Measurements from ENCODE around the gene ASTN2. TPM values are rescaled to one million over a fixed set of nuclear protein-coding genes. Genes with fewer than 3 reads are reported as not detected.

Gene ASTN2
- polyA plus RNA-seq, 1 donor from 2014 or later, result 6.8 TPM

DNA sequence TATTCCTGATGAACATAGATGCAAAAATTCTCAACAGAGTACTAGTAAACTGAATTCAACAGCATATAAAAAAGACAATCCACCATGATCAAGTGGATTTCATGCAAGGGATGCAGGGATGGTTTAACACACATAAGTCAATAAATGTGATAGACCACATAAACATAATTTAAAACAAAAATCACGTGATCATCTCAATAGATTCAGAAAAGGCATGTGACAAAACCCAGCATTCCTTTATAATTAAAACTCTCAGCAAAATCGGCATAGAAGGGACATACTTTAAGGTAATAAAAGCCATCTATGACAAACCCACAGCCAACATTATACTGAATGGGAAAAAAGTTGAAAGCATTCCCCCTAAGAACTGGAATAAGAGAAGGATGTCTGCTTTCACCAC lies 894.6 kb downstream of the ASTN2 start:
- Histone ChIP-seq H3K4me2 (ENCODE audit: low read length) (no peak overlapping the region), H2AFZ (ENCODE audit: low read depth, low read length) (no peak overlapping the region), H3K79me2 (replicated peaks; ENCODE audit: insufficient read depth, low read length) (no peaks in the 10 kb centered on the region), H3K9me2 (ENCODE audit: insufficient read depth, low read length) (no peaks in the 10 kb centered on the region), H4K20me1 (ENCODE audit: insufficient read depth) (no peaks in the 10 kb centered on the region), H3K4me3 (ENCODE audit: low read length) (no peak overlapping the region), H3F3A (ENCODE audit: insufficient read depth, low read length, poor library complexity, severe bottlenecking) (no peaks in the 10 kb centered on the region), H3K9ac (ENCODE audit: low read length) (no peak overlapping the region), H3K9me3 (ENCODE audit: low read length) (no peaks in the 10 kb centered on the region), H3K36me3 (ENCODE audit: insufficient read depth, low read length) (no peaks in the 10 kb centered on the region), H3K27ac (ENCODE audit: low read length) (no peak overlapping the region), H3K27me3 (ENCODE audit: insufficient read depth, low read depth, low read length) (no peaks in the 10 kb centered on the region)
- TF ChIP-seq RAD21 (conservative IDR thresholded peaks at IDR 0.05), result no peak
- TF ChIP-seq, protein P1, sequence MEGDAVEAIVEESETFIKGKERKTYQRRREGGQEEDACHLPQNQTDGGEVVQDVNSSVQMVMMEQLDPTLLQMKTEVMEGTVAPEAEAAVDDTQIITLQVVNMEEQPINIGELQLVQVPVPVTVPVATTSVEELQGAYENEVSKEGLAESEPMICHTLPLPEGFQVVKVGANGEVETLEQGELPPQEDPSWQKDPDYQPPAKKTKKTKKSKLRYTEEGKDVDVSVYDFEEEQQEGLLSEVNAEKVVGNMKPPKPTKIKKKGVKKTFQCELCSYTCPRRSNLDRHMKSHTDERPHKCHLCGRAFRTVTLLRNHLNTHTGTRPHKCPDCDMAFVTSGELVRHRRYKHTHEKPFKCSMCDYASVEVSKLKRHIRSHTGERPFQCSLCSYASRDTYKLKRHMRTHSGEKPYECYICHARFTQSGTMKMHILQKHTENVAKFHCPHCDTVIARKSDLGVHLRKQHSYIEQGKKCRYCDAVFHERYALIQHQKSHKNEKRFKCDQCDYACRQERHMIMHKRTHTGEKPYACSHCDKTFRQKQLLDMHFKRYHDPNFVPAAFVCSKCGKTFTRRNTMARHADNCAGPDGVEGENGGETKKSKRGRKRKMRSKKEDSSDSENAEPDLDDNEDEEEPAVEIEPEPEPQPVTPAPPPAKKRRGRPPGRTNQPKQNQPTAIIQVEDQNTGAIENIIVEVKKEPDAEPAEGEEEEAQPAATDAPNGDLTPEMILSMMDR (IDR thresholded peaks at IDR 0.05; ENCODE audit: poor library complexity, severe bottlenecking), result no peak
- TF ChIP-seq POLR2AphosphoS5 (IDR thresholded peaks at IDR 0.05), result no peak
- TF ChIP-seq SMC3 (conservative IDR thresholded peaks at IDR 0.05; ENCODE audit: poor library complexity), result no peak
- TF ChIP-seq EP300 (conservative IDR thresholded peaks at IDR 0.05; ENCODE audit: poor library complexity, severe bottlenecking), result no peak
- TF ChIP-seq, protein P2, sequence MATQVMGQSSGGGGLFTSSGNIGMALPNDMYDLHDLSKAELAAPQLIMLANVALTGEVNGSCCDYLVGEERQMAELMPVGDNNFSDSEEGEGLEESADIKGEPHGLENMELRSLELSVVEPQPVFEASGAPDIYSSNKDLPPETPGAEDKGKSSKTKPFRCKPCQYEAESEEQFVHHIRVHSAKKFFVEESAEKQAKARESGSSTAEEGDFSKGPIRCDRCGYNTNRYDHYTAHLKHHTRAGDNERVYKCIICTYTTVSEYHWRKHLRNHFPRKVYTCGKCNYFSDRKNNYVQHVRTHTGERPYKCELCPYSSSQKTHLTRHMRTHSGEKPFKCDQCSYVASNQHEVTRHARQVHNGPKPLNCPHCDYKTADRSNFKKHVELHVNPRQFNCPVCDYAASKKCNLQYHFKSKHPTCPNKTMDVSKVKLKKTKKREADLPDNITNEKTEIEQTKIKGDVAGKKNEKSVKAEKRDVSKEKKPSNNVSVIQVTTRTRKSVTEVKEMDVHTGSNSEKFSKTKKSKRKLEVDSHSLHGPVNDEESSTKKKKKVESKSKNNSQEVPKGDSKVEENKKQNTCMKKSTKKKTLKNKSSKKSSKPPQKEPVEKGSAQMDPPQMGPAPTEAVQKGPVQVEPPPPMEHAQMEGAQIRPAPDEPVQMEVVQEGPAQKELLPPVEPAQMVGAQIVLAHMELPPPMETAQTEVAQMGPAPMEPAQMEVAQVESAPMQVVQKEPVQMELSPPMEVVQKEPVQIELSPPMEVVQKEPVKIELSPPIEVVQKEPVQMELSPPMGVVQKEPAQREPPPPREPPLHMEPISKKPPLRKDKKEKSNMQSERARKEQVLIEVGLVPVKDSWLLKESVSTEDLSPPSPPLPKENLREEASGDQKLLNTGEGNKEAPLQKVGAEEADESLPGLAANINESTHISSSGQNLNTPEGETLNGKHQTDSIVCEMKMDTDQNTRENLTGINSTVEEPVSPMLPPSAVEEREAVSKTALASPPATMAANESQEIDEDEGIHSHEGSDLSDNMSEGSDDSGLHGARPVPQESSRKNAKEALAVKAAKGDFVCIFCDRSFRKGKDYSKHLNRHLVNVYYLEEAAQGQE (IDR thresholded peaks at IDR 0.05; ENCODE audit: borderline replicate concordance), result no peak
- TF ChIP-seq TAF1 (IDR thresholded peaks at IDR 0.05; ENCODE audit: low read depth), result no peak
- TF ChIP-seq EZH2 (IDR thresholded peaks at IDR 0.05; ENCODE audit: borderline replicate concordance, insufficient read depth, low read length, poor library complexity, severe bottlenecking), result no peak
- no peak for TF ChIP-seq MXI1 (conservative IDR thresholded peaks at IDR 0.05; ENCODE audit: poor library complexity, severe bottlenecking)

DNA sequence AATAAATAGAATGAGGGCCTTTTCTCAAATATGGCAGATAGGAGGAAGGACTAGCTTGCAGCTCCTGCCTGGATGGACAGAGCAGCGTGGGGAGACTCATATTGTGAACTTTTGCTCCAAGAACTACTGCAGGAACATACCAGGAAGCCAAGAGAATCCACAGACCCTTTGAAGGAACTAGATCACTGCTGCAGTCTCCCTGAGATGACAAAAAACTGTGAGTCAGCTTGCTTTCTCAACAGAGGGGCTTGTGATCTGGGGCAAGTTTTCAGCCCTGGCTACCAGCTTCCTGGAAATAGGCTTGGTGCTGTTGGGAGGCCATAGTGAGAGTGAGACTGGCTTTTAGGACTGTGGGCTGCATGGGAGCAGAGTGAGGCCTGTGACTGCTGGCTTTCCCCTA lies 898.4 kb downstream of the ASTN2 start:
- Histone ChIP-seq H3K27ac (ENCODE audit: low read length) (no peak overlapping the region), H3K9me3 (ENCODE audit: low read length) (no peaks in the 10 kb centered on the region), H3K4me2 (ENCODE audit: low read length) (no peak overlapping the region), H3K79me2 (replicated peaks; ENCODE audit: insufficient read depth, low read length) (no peaks in the 10 kb centered on the region), H3K9me2 (ENCODE audit: insufficient read depth, low read length) (no peaks in the 10 kb centered on the region), H3K9ac (ENCODE audit: low read length) (no peak overlapping the region), H3K4me3 (ENCODE audit: low read length) (no peak overlapping the region), H4K20me1 (ENCODE audit: insufficient read depth) (no peaks in the 10 kb centered on the region), H3K27me3 (ENCODE audit: insufficient read depth, low read depth, low read length) (no peaks in the 10 kb centered on the region), H2AFZ (ENCODE audit: low read depth, low read length) (no peak overlapping the region), H3F3A (ENCODE audit: insufficient read depth, low read length, poor library complexity, severe bottlenecking) (no peaks in the 10 kb centered on the region), H3K36me3 (ENCODE audit: insufficient read depth, low read length) (no peaks in the 10 kb centered on the region)
- TF ChIP-seq, protein P2 (IDR thresholded peaks at IDR 0.05; ENCODE audit: borderline replicate concordance), result no peak
- no peak for TF ChIP-seq EP300 (conservative IDR thresholded peaks at IDR 0.05; ENCODE audit: poor library complexity, severe bottlenecking)
- no peak for TF ChIP-seq RAD21 (conservative IDR thresholded peaks at IDR 0.05)
- no peak for TF ChIP-seq TAF1 (IDR thresholded peaks at IDR 0.05; ENCODE audit: low read depth)
- no peak for TF ChIP-seq SMC3 (conservative IDR thresholded peaks at IDR 0.05; ENCODE audit: poor library complexity)
- TF ChIP-seq POLR2AphosphoS5 (IDR thresholded peaks at IDR 0.05), result no peak
- no peak for TF ChIP-seq EZH2 (IDR thresholded peaks at IDR 0.05; ENCODE audit: borderline replicate concordance, insufficient read depth, low read length, poor library complexity, severe bottlenecking)
- TF ChIP-seq MXI1 (conservative IDR thresholded peaks at IDR 0.05; ENCODE audit: poor library complexity, severe bottlenecking), result no peak
